WTC11 (cell line): ENCODE results near the gene ST6GALNAC2. TPM values are rescaled to one million over a fixed set of nuclear protein-coding genes. Genes with fewer than 3 reads are reported as not detected.

Experiments
- ATAC-seq: fragments of 200-7000 bp; cut with Tn5 transposase; 2 replicates; pipeline ENCODE4 v1.10.0; 2021; ENCODE audit warnings: mild to moderate bottlenecking, moderate library complexity
- CTCF ChIA-PET: fragments of 300-600 bp; sonication (Branson Sonifier 250); formaldehyde crosslinking; loops from one replicate; lab custom pipeline; 2021; ENCODE audit warnings: antibody characterized with exemption; lab: Charles Lee
- POLR2A ChIA-PET: fragments of 350-600 bp; sonication (Branson Sonifier 250); formaldehyde crosslinking; loops from one replicate; lab custom pipeline; 2021; ENCODE audit warnings: antibody characterized with exemption; lab: Charles Lee
- DNase-seq: peaks from one replicate; pipeline ENCODE4 v3.0.0; 2021; ENCODE audit warnings: low spot score
- H3K27ac Mint-ChIP-seq: 2 replicates; pipeline ENCODE4 v1.8.0; 2021; ENCODE audit warnings: mixed read lengths
- H3K27me3 Mint-ChIP-seq: 2 replicates; pipeline ENCODE4 v1.8.0; 2021; ENCODE audit warnings: low read depth, mild to moderate bottlenecking, moderate library complexity, mixed read lengths
- H3K36me3 Mint-ChIP-seq: 2 replicates; pipeline ENCODE4 v1.8.0; 2021; ENCODE audit warnings: mixed read lengths
- H3K4me1 Mint-ChIP-seq: 2 replicates; pipeline ENCODE4 v1.8.0; 2022; ENCODE audit warnings: mixed read lengths
- H3K4me3 Mint-ChIP-seq: 2 replicates; pipeline ENCODE4 v1.8.0; 2021; ENCODE audit warnings: mild to moderate bottlenecking, moderate library complexity, mixed read lengths
- H3K9me3 Mint-ChIP-seq: 2 replicates; pipeline ENCODE4 v1.8.0; 2021; ENCODE audit warnings: mixed read lengths
- AFF4 ChIP-seq: sonication (generic); formaldehyde crosslinking; IDR thresholded peaks from 2 replicates; pipeline ENCODE4 v1.8.1; 2023; ENCODE audit warnings: mild to moderate bottlenecking, missing genetic modification reagents, borderline replicate concordance
- CBFB ChIP-seq: sonication (generic); formaldehyde crosslinking; IDR thresholded peaks from 2 replicates; pipeline ENCODE4 v1.8.1; 2022; ENCODE audit warnings: mild to moderate bottlenecking, low read depth, missing genetic modification reagents
- CDX4 ChIP-seq: fragments of 250-450 bp; sonication (Bioruptor Pico); IDR thresholded peaks from 2 replicates; pipeline ENCODE4 v1.9.0; 2021; ENCODE audit warnings: moderate library complexity, mild to moderate bottlenecking, inconsistent platforms, borderline replicate concordance
- ELF4 ChIP-seq: sonication (generic); formaldehyde crosslinking; IDR thresholded peaks from 2 replicates; pipeline ENCODE4 v1.8.1; 2022; ENCODE audit warnings: low read depth, mild to moderate bottlenecking, moderate library complexity, missing genetic modification reagents
- FOXP1 ChIP-seq: sonication (generic); formaldehyde crosslinking; IDR thresholded peaks from 2 replicates; pipeline ENCODE4 v1.8.0; 2022; ENCODE audit warnings: missing genetic modification reagents, mild to moderate bottlenecking, moderate library complexity, borderline replicate concordance
- GRHL2 ChIP-seq: fragments of 250-450 bp; sonication (Bioruptor Pico); IDR thresholded peaks from 2 replicates; pipeline ENCODE4 v1.8.0; 2022; ENCODE audit warnings: mild to moderate bottlenecking, moderate library complexity; ENCODE audit not compliant: insufficient replicate concordance, severe bottlenecking
- MXD4 ChIP-seq: fragments of 250-450 bp; sonication (Bioruptor Pico); IDR thresholded peaks from 2 replicates; pipeline ENCODE4 v1.8.0; 2021; ENCODE audit warnings: mild to moderate bottlenecking, moderate library complexity, borderline replicate concordance
- NFATC4 ChIP-seq: fragments of 250-450 bp; sonication (Bioruptor Pico); IDR thresholded peaks from 2 replicates; pipeline ENCODE4 v1.9.0; 2021; ENCODE audit warnings: mild to moderate bottlenecking
- NFE2L1 ChIP-seq: sonication (generic); formaldehyde crosslinking; IDR thresholded peaks from 2 replicates; pipeline ENCODE4 v1.8.1; 2023; ENCODE audit warnings: missing genetic modification reagents
- NR2C2 ChIP-seq: sonication (generic); formaldehyde crosslinking; IDR thresholded peaks from 2 replicates; pipeline ENCODE4 v1.8.0; 2022; ENCODE audit warnings: mild to moderate bottlenecking, missing genetic modification reagents
- NR3C1 ChIP-seq: sonication (generic); formaldehyde crosslinking; conservative IDR thresholded peaks from 2 replicates; pipeline ENCODE4 v1.8.1; 2023; ENCODE audit warnings: low read depth, mild to moderate bottlenecking, missing genetic modification reagents
- PRRX2 ChIP-seq: fragments of 250-450 bp; sonication (Bioruptor Pico); IDR thresholded peaks from 2 replicates; pipeline ENCODE4 v1.8.0; 2021; ENCODE audit warnings: mild to moderate bottlenecking
- STAT6 ChIP-seq: sonication (generic); formaldehyde crosslinking; conservative IDR thresholded peaks from 2 replicates; pipeline ENCODE4 v1.8.1; 2023; ENCODE audit warnings: mild to moderate bottlenecking, low read depth, missing genetic modification reagents, moderate library complexity
- TCF7 ChIP-seq: sonication (generic); formaldehyde crosslinking; IDR thresholded peaks from 2 replicates; pipeline ENCODE4 v1.8.0; 2022; ENCODE audit warnings: mild to moderate bottlenecking, low read depth, missing genetic modification reagents, moderate library complexity
- ZNF138 ChIP-seq: sonication (generic); formaldehyde crosslinking; conservative IDR thresholded peaks from 2 replicates; pipeline ENCODE4 v1.8.1; 2022; ENCODE audit warnings: mild to moderate bottlenecking, moderate library complexity, missing genetic modification reagents
- ZNF219 ChIP-seq: sonication (generic); formaldehyde crosslinking; IDR thresholded peaks from 2 replicates; pipeline ENCODE4 v1.8.0; 2023; ENCODE audit warnings: missing genetic modification reagents, mild to moderate bottlenecking, borderline replicate concordance
- ZNF232 ChIP-seq: sonication (generic); formaldehyde crosslinking; IDR thresholded peaks from 2 replicates; pipeline ENCODE4 v1.8.0; 2022; ENCODE audit warnings: mild to moderate bottlenecking, missing genetic modification reagents
- total RNA-seq: library from RNA; stranded (reverse); gene quantifications from 3 replicates; pipeline ENCODE4 v1.2.3, GENCODE V29; 2021

Gene ST6GALNAC2
- total RNA-seq, 1 experiment from 2014 or later: not detected

- ATAC-seq (no peak), DNase-seq (no peak)
- POLR2A ChIA-PET: no interaction called here
- H3K27ac Mint-ChIP-seq: no peak overlapping the region
- TF ChIP-seq MXD4 (CRISPR knock-in tag): no peak
- no peak for TF ChIP-seq NFATC4 (CRISPR knock-in tag)
- no peak for TF ChIP-seq NFE2L1 (CRISPR knock-in tag)
- no peak for TF ChIP-seq ZNF219 (CRISPR knock-in tag)
- no peak for TF ChIP-seq FOXP1 (CRISPR knock-in tag)
- TF ChIP-seq ZNF138 (CRISPR knock-in tag): no peak
- no peak for TF ChIP-seq ELF4 (CRISPR knock-in tag)
- no peak for TF ChIP-seq CDX4 (CRISPR knock-in tag)
- no peak for TF ChIP-seq STAT6 (CRISPR knock-in tag)
- TF ChIP-seq ZNF232 (CRISPR knock-in tag): no peak
- no peak for TF ChIP-seq NR2C2
- TF ChIP-seq GRHL2 (CRISPR knock-in tag): no peak
- no peak for TF ChIP-seq NR3C1 (CRISPR knock-in tag)
- no peak for TF ChIP-seq TCF7 (CRISPR knock-in tag)
- no peaks in the 10 kb centered on the region for H3K9me3 Mint-ChIP-seq
- CTCF ChIA-PET: interaction anchor here (0.9 to 5.4 kb wide), 8 partner anchors 10 to 166 kb away, joined by 3 to 81 read pairs (median 7); no protein-coding TSS in a partner anchor
- H3K36me3 Mint-ChIP-seq: no peaks in the 10 kb centered on the region; the same call in 1 of the 2 replicates
- H3K4me1 Mint-ChIP-seq: peaks cover 40% of the 10 kb centered on the region
- H3K4me3 Mint-ChIP-seq: no peak overlapping the region
- H3K27me3 Mint-ChIP-seq: peaks cover 25% of the 10 kb centered on the region
Observed at GRCh38 chr17:76542984-76543383, 42.7 kb downstream of the ST6GALNAC2 start.

GRCh38 chr17:76542566-76542971, 43.1 kb downstream of the ST6GALNAC2 start:
- H3K27me3 Mint-ChIP-seq: peaks cover 25% of the 10 kb centered on the region
- no peaks in the 10 kb centered on the region for H3K9me3 Mint-ChIP-seq
- no peak for ATAC-seq
- ChIA-PET CTCF (interaction anchor here (1.0 to 5.4 kb wide), 5 partner anchors 10 to 139 kb away, joined by 3 to 81 read pairs (median 3); no protein-coding TSS in a partner anchor), POLR2A (no interaction called here)
- H3K4me1 Mint-ChIP-seq: peaks cover 40% of the 10 kb centered on the region
- no peak for DNase-seq
- H3K36me3 Mint-ChIP-seq: no peaks in the 10 kb centered on the region; the same call in 1 of the 2 replicates
- no peak overlapping the region for H3K27ac Mint-ChIP-seq
- no peak overlapping the region for H3K4me3 Mint-ChIP-seq
- no peak for TF ChIP-seq CBFB (CRISPR knock-in tag)
- no peak for TF ChIP-seq PRRX2 (CRISPR knock-in tag)
- TF ChIP-seq AFF4 (CRISPR knock-in tag): no peak
